ENCODE measurements around the gene RAP1A.

DNA sequence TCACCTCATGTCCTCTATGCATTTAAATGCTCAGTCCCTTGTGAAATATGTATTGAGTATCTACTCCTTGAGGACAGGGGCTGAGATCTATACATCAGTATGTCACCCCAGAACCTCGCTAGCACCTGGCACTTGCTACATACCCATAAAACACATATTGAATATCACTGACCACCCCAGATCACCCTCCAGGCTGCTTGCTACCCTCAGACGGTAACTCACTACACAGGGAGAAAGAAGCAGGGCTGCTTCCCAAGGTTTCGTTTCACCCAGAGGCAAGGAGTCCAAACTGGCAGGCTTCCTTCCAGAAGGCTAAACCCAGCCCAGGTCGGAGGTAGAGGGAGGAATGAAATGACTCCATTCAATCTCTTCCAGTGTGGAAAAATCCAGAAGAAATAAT, 111.1 kb downstream of the RAP1A start:
- TF ChIP-seq FOXM1 (IDR thresholded peaks at IDR 0.05; ENCODE audit: borderline replicate concordance), result no peak
- no peak for TF ChIP-seq TARDBP (IDR thresholded peaks at IDR 0.05)
- TF ChIP-seq BHLHE40 (IDR thresholded peaks at IDR 0.05; ENCODE audit: borderline replicate concordance), result no peak

Measured in HEK293T (cell line).